Hepatocyte (in vitro differentiated cells): ENCODE measurements around the gene ITGA11. TPM values are rescaled to one million over a fixed set of nuclear protein-coding genes. Genes with fewer than 3 reads are reported as not detected.
A peak's percentile ranks its signal among the peaks of the same experiment; 100 is the strongest.

ENCODE experiments used
- DNase-seq: peaks from one replicate; pipeline ENCODE4 v3.0.0-alpha.2; 2016; ENCODE audit warnings: low spot score
- H2AFZ ChIP-seq: fragments of 200-600 bp; sonication (generic); 2 replicates; pipeline ENCODE4 v1.6.0; 2016; ENCODE audit warnings: antibody characterized with exemption, mild to moderate bottlenecking
- H3K27ac ChIP-seq: fragments of 200-600 bp; sonication (generic); 2 replicates; pipeline ENCODE4 v1.5.1; 2016; ENCODE audit warnings: mild to moderate bottlenecking
- H3K27me3 ChIP-seq: fragments of 200-600 bp; sonication (generic); 2 replicates; pipeline ENCODE4 v1.6.1; 2016
- H3K36me3 ChIP-seq: fragments of 200-600 bp; sonication (generic); replicated peaks from 2 replicates; pipeline ENCODE4 v1.5.1; 2016; ENCODE audit warnings: low read depth; ENCODE audit not compliant: insufficient read depth
- H3K4me1 ChIP-seq: fragments of 200-600 bp; sonication (generic); 2 replicates; pipeline ENCODE4 v1.5.1; 2016; ENCODE audit warnings: mild to moderate bottlenecking, moderate library complexity; ENCODE audit not compliant: insufficient read depth
- H3K4me2 ChIP-seq: fragments of 200-600 bp; sonication (generic); 2 replicates; pipeline ENCODE4 v1.6.0; 2016
- H3K4me3 ChIP-seq: fragments of 200-600 bp; sonication (generic); 2 replicates; pipeline ENCODE4 v1.5.1; 2016; ENCODE audit warnings: mild to moderate bottlenecking
- H3K79me2 ChIP-seq: fragments of 200-600 bp; sonication (generic); 2 replicates; pipeline ENCODE4 v1.6.0; 2017; ENCODE audit warnings: mild to moderate bottlenecking
- H3K9me2 ChIP-seq: fragments of 200-600 bp; sonication (generic); replicated peaks from 2 replicates; pipeline ENCODE4 v1.6.0; 2017; ENCODE audit warnings: mild to moderate bottlenecking; ENCODE audit not compliant: insufficient read depth
- H3K9me3 ChIP-seq: fragments of 200-600 bp; sonication (generic); 2 replicates; pipeline ENCODE4 v1.5.1; 2016; ENCODE audit warnings: low read depth, mild to moderate bottlenecking
- H4K20me1 ChIP-seq: fragments of 200-600 bp; sonication (generic); 2 replicates; pipeline ENCODE4 v1.6.0; 2016; ENCODE audit warnings: mild to moderate bottlenecking; ENCODE audit not compliant: insufficient read depth, poor library complexity, severe bottlenecking
- CTCF ChIP-seq: fragments of 200-600 bp; sonication (generic); IDR thresholded peaks from 2 replicates; pipeline ENCODE4 v1.5.1; 2016; ENCODE audit warnings: antibody characterized with exemption, mild to moderate bottlenecking; ENCODE audit not compliant: poor library complexity
- EZH2 ChIP-seq: fragments of 200-600 bp; sonication (generic); IDR thresholded peaks from 2 replicates; pipeline ENCODE4 v1.6.1; 2016; ENCODE audit warnings: antibody characterized with exemption, mild to moderate bottlenecking, borderline replicate concordance
- EZH2phosphoT487 ChIP-seq: fragments of 200-600 bp; sonication (generic); IDR thresholded peaks from one replicate; pipeline ENCODE4 v1.6.1; 2018; ENCODE audit warnings: antibody characterized with exemption, mild to moderate bottlenecking, low read depth, moderate library complexity; ENCODE audit not compliant: unreplicated experiment, severe bottlenecking
- WGBS: methylation state at CpG from one replicate; pipeline ENCODE4 v1.1.6; 2016; ENCODE audit warnings: low lambda C conversion rate; ENCODE audit errors: missing lambda C conversion rate; 5-methylcytosine and 5-hydroxymethylcytosine counted together
- polyA plus RNA-seq: library from polyadenylated mRNA; unstranded; fragments of >200 nt; fragmentation: Nextera tagmentation; extraction: Ambion mirVana; gene quantifications from 2 replicates; pipeline ENCODE4 v1.2.1, GENCODE V29; 2016
- total RNA-seq: library from RNA; depleted of rRNA; stranded (reverse); fragments of >200 nt; gene quantifications from 2 replicates; pipeline ENCODE4 v1.2.3, GENCODE V29; 2014

ITGA11 gene
- total and polyA plus RNA-seq, 2 experiments from 2014 or later: 9.7 to 19.6 TPM

DNA sequence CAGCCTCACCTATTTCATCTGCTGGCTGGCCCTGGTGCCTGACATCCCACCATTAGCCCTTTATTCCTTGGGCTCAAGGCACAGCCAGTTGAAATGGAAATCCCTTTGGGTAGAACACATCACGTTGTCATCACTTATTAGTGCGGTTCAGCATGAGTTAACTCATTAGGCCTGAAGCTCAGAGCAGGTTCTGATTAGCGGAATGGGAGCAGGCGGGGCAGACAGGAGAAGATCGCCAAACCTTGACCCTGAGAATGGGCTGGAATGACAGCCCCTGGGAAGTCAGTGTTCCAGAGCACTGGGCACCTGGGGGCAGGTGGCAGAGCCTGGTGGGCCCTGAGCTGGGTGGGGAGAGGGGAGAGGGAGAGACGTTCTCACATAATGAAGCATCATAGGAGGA is 5.8 kb downstream of the ITGA11 start:
- DNase-seq: no peak
- Histone ChIP-seq H4K20me1 (no peaks in the 10 kb centered on the region), H3K4me3 (no peak overlapping the region), H3K36me3 (no peaks in the 10 kb centered on the region), H3K27ac (no peak overlapping the region), H2AFZ (no peak overlapping the region), H3K79me2 (peaks cover 6% of the 10 kb centered on the region), H3K4me1 (peaks cover 14% of the 10 kb centered on the region), H3K9me2 (no peaks in the 10 kb centered on the region), H3K27me3 (peaks cover 14% of the 10 kb centered on the region), H3K9me3 (no peaks in the 10 kb centered on the region), H3K4me2 (no peak overlapping the region)
- 88% methylated on average over 6 of the region's 6 CpGs for WGBS
- no peak for TF ChIP-seq CTCF
- TF ChIP-seq EZH2phosphoT487: no peak
- no peak for TF ChIP-seq EZH2

DNA sequence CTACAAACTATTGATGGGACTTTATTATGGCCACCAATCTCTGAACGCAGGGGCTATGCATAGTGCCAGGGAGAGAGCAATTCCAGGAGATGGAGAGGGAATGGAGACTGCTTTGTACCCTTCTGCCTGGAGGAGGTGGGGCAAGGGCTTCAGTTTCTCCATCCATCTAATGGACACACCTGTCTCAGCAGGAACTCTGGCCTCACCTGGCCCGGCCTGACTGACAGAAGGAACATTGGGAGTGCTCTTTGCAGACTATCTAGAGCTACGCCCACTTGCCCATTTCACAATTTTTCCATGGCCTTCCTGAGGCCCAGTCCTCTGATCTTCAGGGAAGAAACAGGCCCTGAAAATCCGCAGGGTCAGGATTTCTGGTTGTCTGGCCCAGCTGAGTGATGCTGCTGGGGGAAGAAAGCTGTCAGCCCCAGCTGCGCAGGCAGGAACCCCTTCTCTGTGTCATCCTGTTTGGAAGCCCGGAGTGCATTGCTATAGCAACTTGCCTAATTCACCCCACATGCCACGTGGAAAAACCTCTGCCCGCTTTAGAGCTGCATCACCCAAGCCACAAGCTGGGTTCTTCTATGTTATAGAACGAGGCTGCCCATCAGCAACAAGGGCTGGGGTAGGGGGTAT is 6.4 kb downstream of the ITGA11 start:
- Histone ChIP-seq H3K36me3 (no peaks in the 10 kb centered on the region), H3K9me2 (no peaks in the 10 kb centered on the region), H2AFZ (no peak overlapping the region), H3K27me3 (peaks cover 10% of the 10 kb centered on the region), H3K79me2 (peaks cover 6% of the 10 kb centered on the region), H4K20me1 (no peaks in the 10 kb centered on the region), H3K9me3 (no peaks in the 10 kb centered on the region), H3K4me1 (peaks cover 12% of the 10 kb centered on the region), H3K27ac (peak overlapping the region; percentile 4), H3K4me2 (no peak overlapping the region), H3K4me3 (no peak overlapping the region)
- TF ChIP-seq EZH2phosphoT487: no peak
- no peak for TF ChIP-seq EZH2
- DNase-seq: peak; percentile 34
- WGBS: 78% methylated on average over 9 of the region's 9 CpGs

DNA sequence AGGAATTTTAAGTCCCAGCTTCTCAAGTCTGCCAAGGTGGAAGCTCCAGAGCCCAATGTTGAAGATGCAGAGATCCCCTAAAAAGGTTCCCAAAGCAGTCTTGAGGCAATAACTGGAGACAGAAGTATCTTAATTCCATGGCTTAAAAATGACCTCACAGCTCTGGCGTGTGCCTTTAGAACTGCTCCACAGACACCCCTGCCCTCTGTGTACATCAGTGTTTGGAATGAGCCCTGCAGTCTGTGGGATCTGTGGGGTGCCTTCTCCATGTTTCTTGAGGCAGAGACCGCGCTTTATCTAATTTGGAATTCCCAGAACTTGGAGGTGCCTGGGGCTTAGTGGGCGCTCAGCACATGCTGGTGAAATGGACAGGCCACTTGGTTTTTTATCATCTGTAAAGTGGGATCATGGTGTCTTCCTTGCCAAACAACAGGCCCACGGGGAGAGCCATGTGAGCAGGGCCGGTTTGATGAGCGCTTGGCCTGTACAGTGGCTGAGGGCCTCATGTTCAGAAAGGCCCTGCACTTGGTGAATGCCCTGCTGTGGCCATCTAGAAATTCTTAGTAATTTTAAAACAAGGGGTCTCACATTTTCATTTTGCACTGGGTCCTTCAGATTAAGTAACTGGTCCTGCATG is 7.1 kb downstream of the ITGA11 start:
- peaks cover 6% of the 10 kb centered on the region for H3K79me2 ChIP-seq

More for the DNA sequence above, 7.1 kb downstream of the ITGA11 start:
- peak overlapping the region; percentile 4 for H3K27ac ChIP-seq
- peaks cover 3% of the 10 kb centered on the region for H3K27me3 ChIP-seq
- DNase-seq: no peak
- H3K4me1 ChIP-seq: peaks cover 17% of the 10 kb centered on the region
- WGBS: 84% methylated on average over 7 of the region's 7 CpGs
- no peak overlapping the region for H3K4me3 ChIP-seq
- H3K36me3 ChIP-seq: no peaks in the 10 kb centered on the region
- H3K4me2 ChIP-seq: no peak overlapping the region
- H3K9me2 ChIP-seq: no peaks in the 10 kb centered on the region
- no peak overlapping the region for H2AFZ ChIP-seq
- TF ChIP-seq EZH2phosphoT487 (no peak), CTCF (no peak), EZH2 (no peak)
- H4K20me1 ChIP-seq: no peaks in the 10 kb centered on the region
- H3K9me3 ChIP-seq: no peaks in the 10 kb centered on the region
